GM12878 (cell line): Measurements from ENCODE around the gene NCAPD3. TPM values are rescaled to one million over a fixed set of nuclear protein-coding genes. Genes with fewer than 3 reads are reported as not detected.

Experiments
- ASH2L ChIP-seq: fragments of 300-600, 200-600 bp; sonication (generic); IDR thresholded peaks from 2 replicates; pipeline ENCODE4 v1.6.1; 2017; ENCODE audit warnings: low read depth, mild to moderate bottlenecking, borderline replicate concordance
- BCL11A ChIP-seq: IDR thresholded peaks from 2 replicates; pipeline ENCODE4 v1.6.1; 2011; ENCODE audit warnings: low read depth, low read length
- BHLHE40 ChIP-seq, 2 experiments: fragments of 450-650 bp in 1 of 2; IDR thresholded peaks; 2 replicates each; pipeline ENCODE4 v1.6.1; 2011 to 2017; ENCODE audit warnings: low read depth in 2 of 2, borderline replicate concordance in 1 of 2, improper control_type of control experiment in 1 of 2, low read length in 1 of 2, mild to moderate bottlenecking in 1 of 2
- CBX5 ChIP-seq: sonication (generic); IDR thresholded peaks from 2 replicates; pipeline ENCODE4 v1.6.1; 2016; ENCODE audit warnings: low read depth, moderate library complexity, mild to moderate bottlenecking, inconsistent platforms
- CHD1 ChIP-seq: IDR thresholded peaks from 2 replicates; pipeline ENCODE4 v1.6.1; 2012; ENCODE audit warnings: low read depth, low read length, improper control_type of control experiment
- E2F4 ChIP-seq: IDR thresholded peaks from 2 replicates; pipeline ENCODE4 v1.6.1; 2012; ENCODE audit warnings: low read depth, low read length, improper control_type of control experiment
- EGR1 ChIP-seq, 2 experiments: IDR thresholded peaks; 1 replicate in 1 of 2; 2 replicates in 1 of 2; pipeline ENCODE4 v1.6.1; 2011 to 2012; ENCODE audit warnings: low read depth in 2 of 2, low read length in 2 of 2, borderline replicate concordance in 1 of 2, mild to moderate bottlenecking in 1 of 2, moderate library complexity in 1 of 2
- FOXK2 ChIP-seq: fragments of 450-650 bp; IDR thresholded peaks from 2 replicates; pipeline ENCODE4 v1.6.1; 2017; ENCODE audit warnings: mild to moderate bottlenecking, moderate library complexity
- PRDM15 ChIP-seq: fragments of 450-650 bp; formaldehyde crosslinking; IDR thresholded peaks from 2 replicates; pipeline ENCODE4 v1.4.0; 2020; ENCODE audit warnings: mild to moderate bottlenecking, moderate library complexity
- SPI1 ChIP-seq: IDR thresholded peaks from 2 replicates; pipeline ENCODE4 v1.6.1; 2011; ENCODE audit warnings: low read depth, mild to moderate bottlenecking, low read length, moderate library complexity, borderline replicate concordance; ENCODE audit not compliant: insufficient read depth
- SUZ12 ChIP-seq: fragments of 200-600 bp; sonication (generic); IDR thresholded peaks from one replicate; pipeline ENCODE4 v1.6.1; 2018; ENCODE audit warnings: antibody characterized with exemption, mild to moderate bottlenecking; ENCODE audit not compliant: unreplicated experiment
- WRNIP1 ChIP-seq: IDR thresholded peaks from 2 replicates; pipeline ENCODE4 v1.6.1; 2011; ENCODE audit warnings: low read depth, low read length, improper control_type of control experiment, borderline replicate concordance
- ZBTB40 ChIP-seq: fragments of 450-650 bp; IDR thresholded peaks from 2 replicates; pipeline ENCODE4 v1.6.1; 2016; ENCODE audit warnings: mild to moderate bottlenecking, moderate library complexity, borderline replicate concordance
- ZNF274 ChIP-seq: IDR thresholded peaks from one replicate; pipeline ENCODE4 v1.8.0; 2011; ENCODE audit not compliant: insufficient read length, insufficient read depth
- polyA plus RNA-seq, 11 experiments: library from polyadenylated mRNA; depleted of rRNA in 4 of 11; unstranded in 6 of 11; stranded (reverse) in 5 of 11; fragments of >200 nt; fragmentation: Nextera tagmentation in 4 of 11; fragmentation: Illumina TruSeq in 1 of 11; extraction: Ambion mirVana in 4 of 11; extraction: Trizol in 1 of 11; gene quantifications; 1 replicate in 1 of 11; 2 replicates in 10 of 11; pipeline versions ENCODE4 v1.2.1 to v1.2.3, GENCODE V29; 2011 to 2016; ENCODE audit warnings: inconsistent platforms in 2 of 11, missing spikeins in 2 of 11, low read depth in 1 of 11
- total RNA-seq, 4 experiments: library from RNA; depleted of rRNA in 3 of 4; stranded (reverse); fragments of >200 nt in 3 of 4; fragmentation: Illumina TruSeq in 1 of 4; extraction: Trizol in 1 of 4; gene quantifications; 2 replicates each; pipeline versions ENCODE4 v1.2.1 to v1.2.3, GENCODE V29; 2013 to 2021
- TF ChIP-seq, protein P1 (sequence below): IDR thresholded peaks from 2 replicates; pipeline ENCODE4 v1.6.1; 2011; ENCODE audit warnings: low read depth, mild to moderate bottlenecking, low read length, moderate library complexity, borderline replicate concordance; ENCODE audit errors: extremely low read depth

The NCAPD3 gene
- total and polyA plus RNA-seq, 10 of the 15 experiments (the other 5 are each of a cell fraction or from before 2014, with no cell fraction given), result 14.9 to 58.2 (median 48.2) TPM

- TF ChIP-seq ZBTB40 (peak; percentile 38; the same call in 1 of the 2 replicates), ASH2L (no peak), BHLHE40 (IDR thresholded peaks at IDR 0.05; ENCODE audit: borderline replicate concordance in 1 of 2, low read depth in 2 of 2, low read length in 1 of 2) (peak; percentile 16 to 58; a peak in 2 of 4 replicates), ZNF274 (no peak), SUZ12 (no peak), FOXK2 (no peak), PRDM15 (CRISPR knock-in tag) (no peak), CBX5 (no peak), CHD1 (no peak), SPI1 (no peak), WRNIP1 (no peak), E2F4 (peak; percentile 47; the same call in 1 of the 2 replicates), EGR1 (IDR thresholded peaks at IDR 0.05; ENCODE audit: borderline replicate concordance in 1 of 2, low read depth in 2 of 2, low read length in 2 of 2) (peak; percentile 45 to 86), BCL11A (no peak)
- TF ChIP-seq, protein P1, sequence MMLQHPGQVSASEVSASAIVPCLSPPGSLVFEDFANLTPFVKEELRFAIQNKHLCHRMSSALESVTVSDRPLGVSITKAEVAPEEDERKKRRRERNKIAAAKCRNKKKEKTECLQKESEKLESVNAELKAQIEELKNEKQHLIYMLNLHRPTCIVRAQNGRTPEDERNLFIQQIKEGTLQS, result no peak
These were observed 29.6 kb upstream of the NCAPD3 start, which contains the start of the genes ACAD8 and THYN1 (continued) for GRCh38 chr11:134253188-134253993.
